ENCODE measurements around the gene IFI44L.

- no peak for TF ChIP-seq CTCF (IDR thresholded peaks at IDR 0.05)
- TF ChIP-seq MEF2A (IDR thresholded peaks at IDR 0.05; ENCODE audit: borderline replicate concordance, low read depth) = no peak
- TF ChIP-seq REST (IDR thresholded peaks at IDR 0.05; ENCODE audit: low read depth, low read length) = no peak
- no peak for TF ChIP-seq RAD21 (IDR thresholded peaks at IDR 0.05; ENCODE audit: low read length)
- TF ChIP-seq JUND (IDR thresholded peaks at IDR 0.05) = no peak
- TF ChIP-seq SMC3 (IDR thresholded peaks at IDR 0.05; ENCODE audit: low read depth, low read length) = no peak
Measured at GRCh38 chr1:78672428-78672827, 52.2 kb downstream of the IFI44L start.

Measured in SK-N-SH (cell line).